ENCODE data around the gene CWF19L2.
A peak's percentile ranks its signal among the peaks of the same experiment; 100 is the strongest.

CWF19L2 gene

GRCh38 chr11:107385361-107385981, 72.2 kb downstream of the CWF19L2 start:
- DNase-seq (ENCODE audit: low read depth) = no peak

GRCh38 chr11:107384144-107384852, 73.3 kb downstream of the CWF19L2 start:
- no peak for TF ChIP-seq CTCF (IDR thresholded peaks at IDR 0.05; ENCODE audit: control insufficient read depth, insufficient read depth, low read depth, low read length, missing control alignments)
- no peak overlapping the region for H3K4me3 ChIP-seq (ENCODE audit: control insufficient read depth, low read depth, low read length)
- DNase-seq (ENCODE audit: low read depth) = no peak

More at GRCh38 chr11:107385361-107385981, 72.2 kb downstream of the CWF19L2 start:
- no peak for TF ChIP-seq CTCF (IDR thresholded peaks at IDR 0.05; ENCODE audit: control insufficient read depth, insufficient read depth, low read depth, low read length, missing control alignments)
- H3K4me3 ChIP-seq (ENCODE audit: control insufficient read depth, low read depth, low read length) = no peak overlapping the region

GRCh38 chr11:107372439-107372838, 85.2 kb downstream of the CWF19L2 start:
- TF ChIP-seq CTCF (IDR thresholded peaks at IDR 0.05; ENCODE audit: control insufficient read depth, insufficient read depth, low read depth, low read length, missing control alignments) = no peak
- no peak for DNase-seq (ENCODE audit: low read depth)
- no peak overlapping the region for H3K4me3 ChIP-seq (ENCODE audit: control insufficient read depth, low read depth, low read length)

- no peak for TF ChIP-seq CTCF (IDR thresholded peaks at IDR 0.05; ENCODE audit: control insufficient read depth, insufficient read depth, low read depth, low read length, missing control alignments)
- H3K4me3 ChIP-seq (ENCODE audit: control insufficient read depth, low read depth, low read length) = no peak overlapping the region
- peak; percentile 20 for DNase-seq (ENCODE audit: low read depth)
Measured at GRCh38 chr11:107370390-107370789, 87.2 kb downstream of the CWF19L2 start.

- TF ChIP-seq CTCF (IDR thresholded peaks at IDR 0.05; ENCODE audit: control insufficient read depth, insufficient read depth, low read depth, low read length, missing control alignments) = no peak
- no peak for DNase-seq (ENCODE audit: low read depth)
Measured at GRCh38 chr11:107359701-107360100, 97.9 kb downstream of the CWF19L2 start.

GRCh38 chr11:107357877-107358276, 99.7 kb downstream of the CWF19L2 start:
- DNase-seq (ENCODE audit: low read depth) = no peak
- H3K4me3 ChIP-seq (ENCODE audit: control insufficient read depth, low read depth, low read length) = no peak overlapping the region
- no peak for TF ChIP-seq CTCF (IDR thresholded peaks at IDR 0.05; ENCODE audit: control insufficient read depth, insufficient read depth, low read depth, low read length, missing control alignments)

More at GRCh38 chr11:107359701-107360100, 97.9 kb downstream of the CWF19L2 start:
- no peak overlapping the region for H3K4me3 ChIP-seq (ENCODE audit: control insufficient read depth, low read depth, low read length)
